ENCODE data around the gene AGPS. TPM values are rescaled to one million over a fixed set of nuclear protein-coding genes. Genes with fewer than 3 reads are reported as not detected.

Gene AGPS
- total RNA-seq, 1 donor from 2014 or later = 44.8 TPM

DNA sequence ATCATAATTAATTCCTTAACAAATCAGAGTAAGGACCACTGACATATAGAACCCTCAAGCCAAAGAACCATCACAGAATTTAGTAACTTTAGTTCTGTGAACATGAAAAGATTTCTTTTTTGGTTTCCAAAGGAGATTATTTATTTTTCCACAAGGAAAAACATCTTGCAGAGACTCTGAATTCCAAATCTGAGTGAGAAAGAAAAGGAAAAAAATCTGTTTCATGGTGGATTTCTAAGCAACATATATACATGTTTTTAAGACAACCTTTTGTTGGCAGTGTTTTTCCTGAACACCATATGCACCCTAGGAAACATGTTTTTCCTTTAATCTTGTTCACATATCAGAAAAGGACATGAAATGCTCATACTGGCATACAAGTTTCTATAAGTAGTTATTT is 149.8 kb downstream of the AGPS start:
- no peaks in the 10 kb centered on the region for H3K9me3 ChIP-seq
- DNase-seq (no peak), ATAC-seq (no peak)
- H3K27me3 ChIP-seq = no peaks in the 10 kb centered on the region
- TF ChIP-seq, protein P1, sequence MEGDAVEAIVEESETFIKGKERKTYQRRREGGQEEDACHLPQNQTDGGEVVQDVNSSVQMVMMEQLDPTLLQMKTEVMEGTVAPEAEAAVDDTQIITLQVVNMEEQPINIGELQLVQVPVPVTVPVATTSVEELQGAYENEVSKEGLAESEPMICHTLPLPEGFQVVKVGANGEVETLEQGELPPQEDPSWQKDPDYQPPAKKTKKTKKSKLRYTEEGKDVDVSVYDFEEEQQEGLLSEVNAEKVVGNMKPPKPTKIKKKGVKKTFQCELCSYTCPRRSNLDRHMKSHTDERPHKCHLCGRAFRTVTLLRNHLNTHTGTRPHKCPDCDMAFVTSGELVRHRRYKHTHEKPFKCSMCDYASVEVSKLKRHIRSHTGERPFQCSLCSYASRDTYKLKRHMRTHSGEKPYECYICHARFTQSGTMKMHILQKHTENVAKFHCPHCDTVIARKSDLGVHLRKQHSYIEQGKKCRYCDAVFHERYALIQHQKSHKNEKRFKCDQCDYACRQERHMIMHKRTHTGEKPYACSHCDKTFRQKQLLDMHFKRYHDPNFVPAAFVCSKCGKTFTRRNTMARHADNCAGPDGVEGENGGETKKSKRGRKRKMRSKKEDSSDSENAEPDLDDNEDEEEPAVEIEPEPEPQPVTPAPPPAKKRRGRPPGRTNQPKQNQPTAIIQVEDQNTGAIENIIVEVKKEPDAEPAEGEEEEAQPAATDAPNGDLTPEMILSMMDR (IDR thresholded peaks at IDR 0.05) = no peak
- H3K36me3 ChIP-seq = peaks cover 12% of the 10 kb centered on the region
- intact Hi-C loops (cut with DNase I) = no loop called here
- no peaks in the 10 kb centered on the region for H3K4me1 ChIP-seq
- no peak overlapping the region for H3K4me3 ChIP-seq
- H3K27ac ChIP-seq = no peak overlapping the region

DNA sequence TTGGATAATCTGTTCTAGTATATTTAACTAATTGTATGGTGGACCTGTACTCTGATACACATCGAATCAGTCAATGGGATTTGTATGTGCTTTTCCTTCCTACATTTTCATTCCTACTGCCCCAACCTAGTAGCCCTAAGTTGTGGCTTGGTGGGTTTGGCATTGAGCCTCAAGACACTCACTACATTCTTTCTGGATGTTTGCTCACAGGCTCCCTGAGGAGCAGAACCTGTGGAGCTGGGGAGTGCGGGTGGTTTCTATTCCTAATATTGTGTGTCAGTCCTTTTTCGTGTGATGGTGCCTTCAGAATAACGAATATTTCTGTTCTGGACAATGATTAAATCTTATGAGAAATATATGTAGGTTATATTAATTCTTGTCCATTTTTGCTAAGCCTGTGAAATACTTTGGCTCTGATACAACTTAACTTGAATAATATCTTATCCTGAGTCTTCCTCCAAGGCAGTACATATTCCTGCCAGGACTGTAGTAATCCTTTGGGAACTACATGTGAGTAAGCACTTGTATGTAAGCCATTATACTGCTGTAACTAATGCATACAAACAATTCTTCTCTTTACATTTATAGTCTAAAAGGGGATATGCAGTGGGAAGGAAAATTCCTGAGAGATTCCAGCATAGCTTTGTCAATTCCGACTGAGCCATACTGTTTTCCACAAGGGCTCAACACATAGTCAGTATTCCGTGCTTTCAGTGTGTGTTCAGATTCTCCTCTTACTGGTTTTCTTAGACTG is 150.6 kb downstream of the AGPS start:
- TF ChIP-seq, protein P1 (IDR thresholded peaks at IDR 0.05) = no peak
- Histone ChIP-seq H3K4me1 (no peaks in the 10 kb centered on the region), H3K4me3 (no peak overlapping the region), H3K9me3 (no peaks in the 10 kb centered on the region), H3K27ac (no peak overlapping the region), H3K27me3 (no peaks in the 10 kb centered on the region), H3K36me3 (peaks cover 5% of the 10 kb centered on the region)
- intact Hi-C loops (cut with DNase I) = no loop called here
- no peak for DNase-seq
- peak; percentile 62 for ATAC-seq

DNA sequence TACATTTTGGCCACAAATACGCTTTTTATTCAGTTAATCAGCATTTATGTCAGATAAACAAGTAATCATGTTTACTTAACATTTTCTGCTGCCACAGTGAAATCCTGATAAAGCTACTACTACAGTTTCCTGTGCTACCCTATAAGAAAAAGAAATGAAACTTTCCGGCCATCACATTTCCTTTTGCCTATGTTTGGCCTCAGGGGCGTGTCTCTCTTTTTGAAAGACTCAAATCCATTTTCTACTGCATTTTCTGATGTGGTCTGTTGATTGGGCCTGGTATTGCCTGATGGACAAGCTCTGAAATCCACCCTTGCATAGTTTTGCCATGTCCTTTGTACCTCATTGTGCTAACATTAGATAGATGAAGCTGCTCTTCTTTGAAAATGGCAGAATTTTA is 152.6 kb downstream of the AGPS start:
- TF ChIP-seq, protein P1 (IDR thresholded peaks at IDR 0.05) = no peak
- Histone ChIP-seq H3K9me3 (no peaks in the 10 kb centered on the region), H3K27me3 (no peaks in the 10 kb centered on the region), H3K4me1 (no peaks in the 10 kb centered on the region), H3K36me3 (no peaks in the 10 kb centered on the region), H3K4me3 (no peak overlapping the region), H3K27ac (no peak overlapping the region)
- ATAC-seq (no peak), DNase-seq (no peak)
- intact Hi-C loops (cut with DNase I) = no loop called here

DNA sequence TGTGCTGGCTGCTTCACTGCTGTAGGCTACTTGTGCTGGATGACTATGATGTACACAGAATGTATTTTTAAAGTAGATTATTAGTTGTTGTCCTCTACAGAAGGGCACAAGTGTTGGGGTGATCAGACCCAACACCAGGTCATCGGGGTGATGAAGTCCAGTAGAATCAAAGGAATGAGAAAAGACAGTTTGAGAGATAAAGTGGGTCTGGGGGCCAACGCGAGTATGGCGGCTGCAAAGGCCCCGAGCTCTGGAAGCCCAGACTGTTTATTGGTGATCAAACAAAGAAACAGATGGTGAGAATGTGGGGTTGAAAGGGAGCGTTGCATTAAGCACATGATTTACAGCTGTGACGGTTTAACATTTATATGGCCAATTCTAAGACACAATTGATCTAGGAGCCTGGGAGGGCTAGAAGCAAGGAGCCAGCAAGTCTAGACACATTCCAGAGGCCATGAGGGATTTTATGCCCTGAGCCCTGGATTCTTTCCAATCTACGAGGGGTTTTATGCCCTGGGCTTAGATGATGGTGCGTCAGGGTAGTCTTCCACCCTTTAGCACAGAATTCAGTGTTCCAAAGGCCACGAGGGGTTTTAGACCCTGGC is 153.5 kb downstream of the AGPS start:
- ATAC-seq = no peak
- H3K27me3 ChIP-seq = no peaks in the 10 kb centered on the region
- TF ChIP-seq, protein P1 (IDR thresholded peaks at IDR 0.05) = no peak
- no peak overlapping the region for H3K27ac ChIP-seq
- H3K4me1 ChIP-seq = no peaks in the 10 kb centered on the region
- DNase-seq = no peak
- H3K9me3 ChIP-seq = no peaks in the 10 kb centered on the region
- intact Hi-C loops (cut with DNase I) = no loop called here
- no peaks in the 10 kb centered on the region for H3K36me3 ChIP-seq
- no peak overlapping the region for H3K4me3 ChIP-seq

DNA sequence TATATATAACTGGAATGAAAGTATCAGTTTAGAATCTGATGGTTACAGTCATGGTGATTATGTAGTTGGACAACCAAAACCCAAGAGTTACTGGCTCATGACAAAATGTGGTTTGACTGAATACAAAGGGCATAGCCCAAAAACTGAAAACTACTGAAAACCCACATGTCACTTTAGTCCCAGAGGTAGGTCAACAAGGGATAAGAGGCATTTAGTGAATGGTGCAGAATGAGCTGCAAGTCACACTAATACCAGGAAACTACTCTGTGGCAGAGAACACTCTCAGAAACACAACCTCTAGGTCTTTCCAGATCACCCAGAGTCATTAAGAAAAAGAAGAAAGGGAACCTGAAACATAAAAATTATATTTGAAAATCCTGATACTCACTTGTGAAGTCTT is 154.5 kb downstream of the AGPS start:
- H3K9me3 ChIP-seq = no peaks in the 10 kb centered on the region

More for the DNA sequence above, 154.5 kb downstream of the AGPS start:
- ATAC-seq (no peak), DNase-seq (no peak)
- H3K36me3 ChIP-seq = no peaks in the 10 kb centered on the region
- intact Hi-C loops (cut with DNase I) = no loop called here
- TF ChIP-seq, protein P1 (IDR thresholded peaks at IDR 0.05) = no peak
- H3K27ac ChIP-seq = no peak overlapping the region
- peaks cover 4% of the 10 kb centered on the region for H3K4me1 ChIP-seq
- H3K27me3 ChIP-seq = no peaks in the 10 kb centered on the region
- no peak overlapping the region for H3K4me3 ChIP-seq

Measured in upper lobe of right lung (tissue), 1 donor.